ENCODE measurements around the gene HTT.

- no peak for TF ChIP-seq CTCF (conservative IDR thresholded peaks at IDR 0.05; ENCODE audit: low read length)
- no peak for TF ChIP-seq EZH2phosphoT487 (IDR thresholded peaks at IDR 0.05; ENCODE audit: borderline replicate concordance)
These were observed 128.6 kb downstream of the HTT start for GRCh38 chr4:3202836-3203820.

Data from Loucy (cell line).